GM23338 (cell line): Measurements from ENCODE around the gene SMARCC2. TPM values are rescaled to one million over a fixed set of nuclear protein-coding genes. Genes with fewer than 3 reads are reported as not detected.

ENCODE experiments used
- ATAC-seq: fragments of 200-7000 bp; cut with Tn5 transposase; 3 replicates; pipeline ENCODE4 v1.9.1; 2020
- DNase-seq: peaks from one replicate; pipeline ENCODE4 v3.0.0-alpha.2; 2015; ENCODE audit warnings: low spot score
- H2AFZ ChIP-seq: fragments of 200-600 bp; sonication (generic); 2 replicates; pipeline ENCODE4 v1.8.0; 2016; ENCODE audit warnings: antibody characterized with exemption, mild to moderate bottlenecking, moderate library complexity
- H3F3A ChIP-seq: fragments of 200-600 bp; sonication (generic); replicated peaks from 2 replicates; pipeline ENCODE4 v1.8.0; 2017; ENCODE audit warnings: antibody characterized with exemption, mixed run types, low read depth
- H3K27ac ChIP-seq: fragments of 200-600 bp; sonication (generic); 2 replicates; pipeline ENCODE4 v1.6.1; 2016; ENCODE audit warnings: low read depth
- H3K27me3 ChIP-seq: fragments of 200-600 bp; sonication (generic); 2 replicates; pipeline ENCODE4 v1.8.0; 2016; ENCODE audit warnings: mild to moderate bottlenecking, mixed run types, moderate library complexity; ENCODE audit not compliant: insufficient read depth
- H3K36me3 ChIP-seq: fragments of 200-600 bp; sonication (generic); 2 replicates; pipeline ENCODE4 v1.8.0; 2016; ENCODE audit warnings: mild to moderate bottlenecking; ENCODE audit not compliant: insufficient read depth
- H3K4me1 ChIP-seq: fragments of 200-600 bp; sonication (generic); 2 replicates; pipeline ENCODE4 v1.8.0; 2016; ENCODE audit warnings: mild to moderate bottlenecking, moderate library complexity; ENCODE audit not compliant: insufficient read depth
- H3K4me2 ChIP-seq: fragments of 200-600 bp; sonication (generic); 2 replicates; pipeline ENCODE4 v1.7.1; 2017; ENCODE audit warnings: mixed run types
- H3K4me3 ChIP-seq: fragments of 200-600 bp; sonication (generic); 2 replicates; pipeline ENCODE4 v1.6.1; 2016; ENCODE audit warnings: mixed run types
- H3K79me2 ChIP-seq: fragments of 200-600 bp; sonication (generic); replicated peaks from 2 replicates; pipeline ENCODE4 v1.8.0; 2017; ENCODE audit warnings: mild to moderate bottlenecking; ENCODE audit not compliant: insufficient read depth
- H3K9me2 ChIP-seq: fragments of 200-600 bp; sonication (generic); 2 replicates; pipeline ENCODE4 v1.8.0; 2017; ENCODE audit not compliant: insufficient read depth
- H4K20me1 ChIP-seq: fragments of 200-600 bp; sonication (generic); replicated peaks from 2 replicates; pipeline ENCODE4 v1.8.0; 2017; ENCODE audit warnings: mild to moderate bottlenecking; ENCODE audit not compliant: insufficient read depth
- H3K27ac Mint-ChIP-seq: 2 replicates; pipeline ENCODE4 v1.8.0; 2020; ENCODE audit warnings: inconsistent platforms, mild to moderate bottlenecking, moderate library complexity, mixed read lengths
- H3K27me3 Mint-ChIP-seq: 3 replicates; pipeline ENCODE4 v1.8.0; 2022; ENCODE audit warnings: low read depth, mild to moderate bottlenecking, moderate library complexity, mixed read lengths, inconsistent platforms; ENCODE audit not compliant: insufficient read depth, poor library complexity
- H3K36me3 Mint-ChIP-seq: 3 replicates; pipeline ENCODE4 v1.8.0; 2021; ENCODE audit warnings: low read depth, mild to moderate bottlenecking, inconsistent platforms, moderate library complexity, mixed read lengths
- H3K4me1 Mint-ChIP-seq: 3 replicates; pipeline ENCODE4 v1.8.0; 2020; ENCODE audit warnings: mild to moderate bottlenecking, inconsistent platforms, mixed read lengths
- H3K4me3 Mint-ChIP-seq: 3 replicates; pipeline ENCODE4 v1.8.0; 2021; ENCODE audit warnings: moderate library complexity, mild to moderate bottlenecking, inconsistent platforms, mixed read lengths
- H3K9me3 Mint-ChIP-seq: 3 replicates; pipeline ENCODE4 v1.8.0; 2020; ENCODE audit warnings: moderate library complexity, mild to moderate bottlenecking, inconsistent platforms, mixed read lengths
- CREB1 ChIP-seq: fragments of 250-450 bp; sonication (Bioruptor Pico); IDR thresholded peaks from 2 replicates; pipeline ENCODE4 v1.5.0; 2020; ENCODE audit warnings: low read depth, mild to moderate bottlenecking, moderate library complexity
- CTCF ChIP-seq, 2 experiments: fragments of 200-600 bp in 1 of 2; sonication (generic) in 1 of 2; conservative IDR thresholded peaks; 2 replicates each; pipeline versions ENCODE4 v1.5.1 to v1.6.1; 2016 to 2017; ENCODE audit warnings: antibody characterized with exemption in 2 of 2, low read depth in 2 of 2, mild to moderate bottlenecking in 2 of 2, moderate library complexity in 1 of 2
- EZH2phosphoT487 ChIP-seq: fragments of 200-600 bp; sonication (generic); IDR thresholded peaks from one replicate; pipeline ENCODE4 v1.8.1; 2018; ENCODE audit warnings: antibody characterized with exemption; ENCODE audit not compliant: unreplicated experiment
- JUNB ChIP-seq: IDR thresholded peaks from one replicate; pipeline ENCODE4 v1.6.1; 2016; ENCODE audit warnings: antibody characterized with exemption; ENCODE audit not compliant: unreplicated experiment
- NANOG ChIP-seq: IDR thresholded peaks from 2 replicates; pipeline ENCODE4 v1.6.1; 2016; ENCODE audit warnings: antibody characterized with exemption, borderline replicate concordance
- POLR2AphosphoS5 ChIP-seq: IDR thresholded peaks from 2 replicates; pipeline ENCODE4 v1.6.1; 2016; ENCODE audit warnings: antibody characterized with exemption, low read depth
- REST ChIP-seq: IDR thresholded peaks from one replicate; pipeline ENCODE4 v1.6.1; 2018; ENCODE audit warnings: antibody characterized with exemption; ENCODE audit not compliant: unreplicated experiment
- STAT1 ChIP-seq: IDR thresholded peaks from one replicate; pipeline ENCODE4 v1.6.1; 2016; ENCODE audit warnings: antibody characterized with exemption; ENCODE audit not compliant: unreplicated experiment
- ZNF114 ChIP-seq: fragments of 250-450 bp; sonication (Bioruptor Pico); IDR thresholded peaks from 2 replicates; pipeline ENCODE4 v1.5.0; 2020; ENCODE audit warnings: mild to moderate bottlenecking, moderate library complexity
- ZNF331 ChIP-seq: fragments of 250-450 bp; sonication (Bioruptor Pico); IDR thresholded peaks from 2 replicates; pipeline ENCODE4 v1.5.0; 2020; ENCODE audit warnings: low read depth, mild to moderate bottlenecking, moderate library complexity
- polyA plus RNA-seq: library from polyadenylated mRNA; unstranded; fragments of >200 nt; fragmentation: Nextera tagmentation; extraction: Ambion mirVana; gene quantifications from 2 replicates; pipeline ENCODE4 v1.2.1, GENCODE V29; 2016
- total RNA-seq: library from RNA; depleted of rRNA; stranded (reverse); fragments of >200 nt; shearing (Covaris generic); gene quantifications from 2 replicates; pipeline ENCODE4 v1.2.3, GENCODE V29; 2014

Gene SMARCC2
- total and polyA plus RNA-seq, 2 experiments from 2014 or later: 40.4 to 68.3 TPM

- TF ChIP-seq ZNF114 (no peak), STAT1 (no peak), JUNB (no peak), NANOG (no peak), POLR2AphosphoS5 (no peak), ZNF331 (no peak), CTCF (conservative IDR thresholded peaks at IDR 0.05; ENCODE audit: low read depth in 2 of 2) (no peak), REST (no peak), CREB1 (CRISPR knock-in tag) (no peak)
- peaks cover 56% of the 10 kb centered on the region for H3K36me3 Mint-ChIP-seq
- Histone ChIP-seq H3K36me3 (peaks cover 28% of the 10 kb centered on the region), H3K4me1 (peaks cover 12% of the 10 kb centered on the region), H2AFZ (0 out of 2 replicates have a peak overlapping the region, but pooled peaks have one; percentile 57), H3F3A (peaks cover 23% of the 10 kb centered on the region; the same call in 1 of the 2 replicates), H3K27ac (peak overlapping the region; percentile 93), H3K4me2 (peak overlapping the region; percentile 97), H3K79me2 (peaks cover 35% of the 10 kb centered on the region), H3K4me3 (peak overlapping the region; percentile 100), H3K9me2 (no peaks in the 10 kb centered on the region), H3K27me3 (no peaks in the 10 kb centered on the region), H4K20me1 (peaks cover 19% of the 10 kb centered on the region)
- peak overlapping the region; percentile 93 for H3K27ac Mint-ChIP-seq
- H3K27me3 Mint-ChIP-seq: peaks cover 15% of the 10 kb centered on the region
- ATAC-seq (peak; percentile 9), DNase-seq (no peak)
- peaks cover 29% of the 10 kb centered on the region for H3K4me1 Mint-ChIP-seq
- peak overlapping the region; percentile 84 for H3K4me3 Mint-ChIP-seq
- H3K9me3 Mint-ChIP-seq: peaks cover 6% of the 10 kb centered on the region; the same call in 2 of the 3 replicates
Measured at GRCh38 chr12:56188778-56189098, 545 bp downstream of the SMARCC2 start.

- peaks cover 12% of the 10 kb centered on the region for H3K4me1 ChIP-seq
- no peak for DNase-seq
- peaks cover 20% of the 10 kb centered on the region for H4K20me1 ChIP-seq
- Mint-ChIP-seq H3K27me3 (peaks cover 15% of the 10 kb centered on the region), H3K4me1 (peaks cover 26% of the 10 kb centered on the region), H3K36me3 (peaks cover 56% of the 10 kb centered on the region), H3K9me3 (peaks cover 6% of the 10 kb centered on the region; the same call in 2 of the 3 replicates), H3K4me3 (peak overlapping the region; percentile 84), H3K27ac (peak overlapping the region; percentile 93)
- peak overlapping the region; percentile 100 for H3K4me3 ChIP-seq
- peak overlapping the region; percentile 93 for H3K27ac ChIP-seq
- peaks cover 23% of the 10 kb centered on the region; the same call in 1 of the 2 replicates for H3F3A ChIP-seq
- peak overlapping the region; percentile 97 for H3K4me2 ChIP-seq
- ATAC-seq: no peak
- H2AFZ ChIP-seq: 0 out of 2 replicates have a peak overlapping the region, but pooled peaks have one; percentile 57
- no peaks in the 10 kb centered on the region for H3K9me2 ChIP-seq
- peaks cover 35% of the 10 kb centered on the region for H3K79me2 ChIP-seq
- peaks cover 33% of the 10 kb centered on the region for H3K36me3 ChIP-seq
- no peaks in the 10 kb centered on the region for H3K27me3 ChIP-seq
- no peak for TF ChIP-seq CTCF (conservative IDR thresholded peaks at IDR 0.05; ENCODE audit: low read depth in 2 of 2)
- no peak for TF ChIP-seq NANOG
- no peak for TF ChIP-seq REST
- TF ChIP-seq CREB1 (CRISPR knock-in tag): no peak
- TF ChIP-seq EZH2phosphoT487: no peak
Measured at GRCh38 chr12:56188131-56188777, 1.0 kb downstream of the SMARCC2 start.
